Dorsolateral prefrontal cortex (tissue), 118 donors: Measurements from ENCODE around the gene LIFR. TPM values are rescaled to one million over a fixed set of nuclear protein-coding genes. Genes with fewer than 3 reads are reported as not detected.

Experiments used
- microRNA-seq, 43 experiments: library from miRNA; unstranded; fragments of <30 nt; microRNA quantifications; one replicate each; pipeline ENCODE4 v1.2.0, GENCODE V29; 2022
- total RNA-seq, 120 experiments: library from RNA; stranded (reverse); gene quantifications; one replicate each; pipeline versions ENCODE4 v1.2.3 to v1.2.4, GENCODE V29; 2022

The LIFR gene
- total RNA-seq, 120 experiments from 2014 or later: 63.9 to 237 (median 123) TPM

Small RNA genes lying within 50 kb of the gene (microRNA-seq; reads per million reads assigned to microRNA genes)
- gene MIR3650: 0 to 0.80 (median 0) reads per million in 43 experiments
